HG02798 (cell line): ENCODE results near the gene ANKRD60.

Experiments used
- ATAC-seq: cut with Tn5 transposase; IDR thresholded peaks from one replicate; pipeline ENCODE4 v1.9.1; 2021; ENCODE audit warnings: mild to moderate bottlenecking; ENCODE audit not compliant: unreplicated experiment, poor library complexity

ANKRD60 gene

GRCh38 chr20:58167759-58168158, 60.7 kb downstream of the ANKRD60 start:
- ATAC-seq = no peak
